ENCODE data around the gene ENHO.

DNA sequence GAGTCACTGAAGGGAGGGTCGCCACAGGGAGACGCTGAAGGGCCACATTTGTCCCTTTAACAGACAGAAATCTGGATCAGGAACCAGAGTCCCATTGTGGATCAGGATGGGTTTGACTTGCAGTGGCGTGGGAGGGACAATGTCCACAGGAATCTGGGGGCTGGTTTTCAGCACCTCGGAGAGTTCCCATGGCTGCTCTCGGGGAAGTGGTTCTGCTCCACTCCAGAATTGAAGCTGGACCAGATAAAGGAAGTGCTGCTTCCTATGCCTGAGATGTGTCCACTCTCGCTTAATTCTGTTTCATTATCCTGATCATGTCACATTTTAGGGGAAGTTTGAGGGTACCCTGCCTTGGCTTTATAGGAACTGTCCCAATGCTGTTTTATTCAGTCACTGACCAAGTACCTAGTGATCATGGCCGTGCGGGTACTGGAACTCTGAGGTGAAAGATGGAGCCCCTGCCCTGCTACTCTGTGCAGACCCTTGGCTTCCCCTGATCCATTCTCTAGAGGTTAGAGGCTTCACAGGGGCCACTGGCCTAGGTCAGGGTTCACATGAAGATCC lies 28.7 kb downstream of the ENHO start:
- TF ChIP-seq, protein P1, sequence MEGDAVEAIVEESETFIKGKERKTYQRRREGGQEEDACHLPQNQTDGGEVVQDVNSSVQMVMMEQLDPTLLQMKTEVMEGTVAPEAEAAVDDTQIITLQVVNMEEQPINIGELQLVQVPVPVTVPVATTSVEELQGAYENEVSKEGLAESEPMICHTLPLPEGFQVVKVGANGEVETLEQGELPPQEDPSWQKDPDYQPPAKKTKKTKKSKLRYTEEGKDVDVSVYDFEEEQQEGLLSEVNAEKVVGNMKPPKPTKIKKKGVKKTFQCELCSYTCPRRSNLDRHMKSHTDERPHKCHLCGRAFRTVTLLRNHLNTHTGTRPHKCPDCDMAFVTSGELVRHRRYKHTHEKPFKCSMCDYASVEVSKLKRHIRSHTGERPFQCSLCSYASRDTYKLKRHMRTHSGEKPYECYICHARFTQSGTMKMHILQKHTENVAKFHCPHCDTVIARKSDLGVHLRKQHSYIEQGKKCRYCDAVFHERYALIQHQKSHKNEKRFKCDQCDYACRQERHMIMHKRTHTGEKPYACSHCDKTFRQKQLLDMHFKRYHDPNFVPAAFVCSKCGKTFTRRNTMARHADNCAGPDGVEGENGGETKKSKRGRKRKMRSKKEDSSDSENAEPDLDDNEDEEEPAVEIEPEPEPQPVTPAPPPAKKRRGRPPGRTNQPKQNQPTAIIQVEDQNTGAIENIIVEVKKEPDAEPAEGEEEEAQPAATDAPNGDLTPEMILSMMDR (IDR thresholded peaks at IDR 0.05) = no peak
- TF ChIP-seq POLR2AphosphoS5 (IDR thresholded peaks at IDR 0.05) (no peak), POLR2A (IDR thresholded peaks at IDR 0.05) (no peak)

All from upper lobe of left lung (tissue), 4 donors.